Measurements from ENCODE around the gene LRRN1. TPM values are rescaled to one million over a fixed set of nuclear protein-coding genes. Genes with fewer than 3 reads are reported as not detected.

Gene LRRN1
- total RNA-seq: 0.11 TPM
- long read RNA-seq: 0 reads

DNA sequence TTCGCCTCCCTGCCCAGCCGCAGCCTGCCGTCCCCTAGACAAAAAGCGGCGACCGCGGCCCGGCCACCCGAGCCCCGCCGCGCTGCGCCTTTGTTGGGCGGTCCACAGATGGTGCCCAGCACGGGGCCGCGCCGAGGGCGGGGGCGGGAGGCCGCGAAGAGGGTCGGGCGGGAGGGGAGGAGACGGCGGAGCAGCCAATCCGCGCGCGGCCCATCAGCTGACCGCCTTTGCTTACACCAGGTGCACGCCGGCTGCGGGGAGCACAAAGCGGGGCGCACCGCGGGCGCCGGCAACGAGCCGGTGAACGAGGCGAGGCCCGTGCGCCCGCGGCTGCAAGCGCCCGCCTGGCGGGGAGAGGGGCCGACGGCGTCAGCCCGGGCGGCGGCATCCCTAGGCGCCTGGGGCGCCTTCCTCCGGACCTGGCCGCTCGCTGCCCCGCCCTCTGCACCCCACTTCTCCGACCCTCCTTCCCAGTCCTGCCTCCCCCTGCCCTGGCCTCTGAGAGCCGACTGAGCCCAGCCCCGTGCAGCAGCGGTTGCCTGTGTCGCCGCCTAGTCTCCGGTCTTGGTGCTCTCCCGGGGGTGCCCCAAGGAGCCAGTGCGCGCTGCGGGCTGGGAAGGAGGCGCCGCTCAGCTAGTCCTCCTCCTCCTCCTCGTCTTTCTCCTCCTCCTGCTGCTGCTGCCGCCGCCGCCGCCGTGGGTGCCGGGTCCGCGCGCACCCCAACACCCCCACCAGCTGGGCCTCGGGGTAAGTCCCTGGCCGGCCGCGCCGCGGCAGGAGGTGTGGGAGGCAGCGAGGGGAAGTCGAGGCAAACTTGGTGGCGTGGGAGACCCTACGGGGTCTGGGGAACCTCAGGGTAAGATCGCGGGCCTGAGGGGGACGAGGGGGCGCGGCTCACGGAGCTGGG is at the start of gene LRRN1:
Gene LRRN1, plus strand, starts transcription at position 259 of the 907 bp plus-strand sequence. CDS start 45,211 bp downstream, outside the sequence.
- peak within 1 kb of the TSS; percentile 69 for H3K4me3 ChIP-seq

DNA sequence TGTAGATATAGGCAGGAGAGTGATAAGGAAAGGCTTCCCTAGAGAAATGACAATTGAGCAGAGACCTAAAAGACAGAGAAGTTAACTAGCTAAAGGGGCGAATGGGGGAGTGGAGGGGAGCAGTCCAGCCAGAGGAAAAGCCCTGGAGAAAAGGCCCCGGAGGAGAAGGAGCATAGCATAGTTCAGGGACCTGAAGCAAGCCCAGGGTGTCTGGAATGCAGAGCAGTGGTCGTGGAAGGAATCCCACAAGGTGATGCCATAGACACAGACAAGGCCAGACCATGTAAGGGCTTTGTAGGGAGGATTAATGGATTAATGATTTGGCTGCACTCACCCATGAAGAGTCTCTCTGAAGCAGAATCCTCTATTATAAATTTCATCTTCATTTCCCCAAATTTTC is 45.8 kb upstream of the LRRN1 start:
- Histone ChIP-seq H3K9me3 (replicated peaks) (no peaks in the 10 kb centered on the region), H3K36me3 (no peaks in the 10 kb centered on the region), H3K27me3 (ENCODE audit: low read depth) (no peaks in the 10 kb centered on the region), H3K27ac (replicated peaks) (no peak overlapping the region), H3K4me3 (no peak overlapping the region), H3K4me1 (no peaks in the 10 kb centered on the region)
- intact Hi-C loops (cut with micrococcal nuclease): no loop called here
- no peak for DNase-seq
- TF ChIP-seq, protein P1, sequence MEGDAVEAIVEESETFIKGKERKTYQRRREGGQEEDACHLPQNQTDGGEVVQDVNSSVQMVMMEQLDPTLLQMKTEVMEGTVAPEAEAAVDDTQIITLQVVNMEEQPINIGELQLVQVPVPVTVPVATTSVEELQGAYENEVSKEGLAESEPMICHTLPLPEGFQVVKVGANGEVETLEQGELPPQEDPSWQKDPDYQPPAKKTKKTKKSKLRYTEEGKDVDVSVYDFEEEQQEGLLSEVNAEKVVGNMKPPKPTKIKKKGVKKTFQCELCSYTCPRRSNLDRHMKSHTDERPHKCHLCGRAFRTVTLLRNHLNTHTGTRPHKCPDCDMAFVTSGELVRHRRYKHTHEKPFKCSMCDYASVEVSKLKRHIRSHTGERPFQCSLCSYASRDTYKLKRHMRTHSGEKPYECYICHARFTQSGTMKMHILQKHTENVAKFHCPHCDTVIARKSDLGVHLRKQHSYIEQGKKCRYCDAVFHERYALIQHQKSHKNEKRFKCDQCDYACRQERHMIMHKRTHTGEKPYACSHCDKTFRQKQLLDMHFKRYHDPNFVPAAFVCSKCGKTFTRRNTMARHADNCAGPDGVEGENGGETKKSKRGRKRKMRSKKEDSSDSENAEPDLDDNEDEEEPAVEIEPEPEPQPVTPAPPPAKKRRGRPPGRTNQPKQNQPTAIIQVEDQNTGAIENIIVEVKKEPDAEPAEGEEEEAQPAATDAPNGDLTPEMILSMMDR (IDR thresholded peaks at IDR 0.05; ENCODE audit: borderline replicate concordance): no peak

More for the DNA sequence above, at the start of gene LRRN1:
- Histone ChIP-seq H3K4me1 (peaks cover 31% of the 10 kb centered on the region), H3K27me3 (ENCODE audit: low read depth) (peaks cover 66% of the 10 kb centered on the region), H3K9me3 (replicated peaks) (no peaks in the 10 kb centered on the region), H3K27ac (replicated peaks) (no peak within 1 kb of the TSS), H3K36me3 (no peaks in the 10 kb centered on the region)
- DNase-seq: peak; percentile 45
- intact Hi-C loops (cut with micrococcal nuclease): no loop called here
- TF ChIP-seq, protein P1 (IDR thresholded peaks at IDR 0.05; ENCODE audit: borderline replicate concordance): no peak

DNA sequence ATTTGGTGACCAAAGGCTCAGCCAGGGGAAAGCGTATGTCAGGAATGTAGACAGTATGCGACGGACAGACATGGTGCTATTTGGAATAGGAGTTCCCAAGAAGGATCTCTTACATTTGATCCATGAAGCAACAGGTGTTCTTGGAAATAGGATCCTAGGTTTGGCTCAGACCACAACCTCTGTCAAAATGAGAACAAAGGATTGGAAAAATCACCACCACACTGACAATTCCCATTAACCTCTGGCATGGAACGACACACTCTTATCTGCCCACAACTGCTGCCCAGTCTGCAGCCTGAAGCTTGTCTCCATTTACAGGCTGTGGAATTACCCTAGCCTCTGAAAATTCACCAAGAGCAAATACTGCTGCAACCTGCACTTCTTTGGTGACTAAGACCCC is 33.6 kb upstream of the LRRN1 start:
- intact Hi-C loops (cut with micrococcal nuclease): no loop called here
- no peaks in the 10 kb centered on the region for H3K4me1 ChIP-seq

DNA sequence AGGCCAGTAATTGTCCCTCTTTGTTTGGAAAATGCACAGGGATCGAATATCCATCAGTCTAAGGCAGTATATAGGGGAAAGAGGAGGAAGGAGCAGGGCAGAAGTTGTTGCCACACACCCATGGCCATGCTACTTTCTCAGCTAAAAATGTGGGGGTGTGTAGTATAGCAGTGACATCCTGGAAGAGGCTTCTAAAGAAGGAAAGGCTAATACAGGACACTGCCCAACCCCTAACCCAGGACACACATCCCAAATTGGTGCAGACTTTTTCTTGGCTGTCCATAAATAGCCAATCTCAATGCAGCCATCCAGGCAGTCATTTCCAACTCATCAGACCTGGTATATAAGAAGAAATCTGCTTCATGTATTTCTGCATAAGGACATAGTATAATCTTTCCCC is 33.1 kb upstream of the LRRN1 start:
- no peaks in the 10 kb centered on the region for H3K9me3 ChIP-seq (replicated peaks)
- H3K4me3 ChIP-seq: no peak overlapping the region
- intact Hi-C loops (cut with micrococcal nuclease): no loop called here
- H3K27ac ChIP-seq (replicated peaks): no peak overlapping the region
- no peak for DNase-seq
- H3K27me3 ChIP-seq (ENCODE audit: low read depth): no peaks in the 10 kb centered on the region
- H3K36me3 ChIP-seq: no peaks in the 10 kb centered on the region
- no peaks in the 10 kb centered on the region for H3K4me1 ChIP-seq
- TF ChIP-seq, protein P1 (IDR thresholded peaks at IDR 0.05; ENCODE audit: borderline replicate concordance): no peak

More for the DNA sequence above, 33.6 kb upstream of the LRRN1 start:
- Histone ChIP-seq H3K4me3 (no peak overlapping the region), H3K27me3 (ENCODE audit: low read depth) (no peaks in the 10 kb centered on the region), H3K9me3 (replicated peaks) (no peaks in the 10 kb centered on the region), H3K36me3 (no peaks in the 10 kb centered on the region), H3K27ac (replicated peaks) (no peak overlapping the region)
- DNase-seq: no peak
- TF ChIP-seq, protein P1 (IDR thresholded peaks at IDR 0.05; ENCODE audit: borderline replicate concordance): no peak

DNA sequence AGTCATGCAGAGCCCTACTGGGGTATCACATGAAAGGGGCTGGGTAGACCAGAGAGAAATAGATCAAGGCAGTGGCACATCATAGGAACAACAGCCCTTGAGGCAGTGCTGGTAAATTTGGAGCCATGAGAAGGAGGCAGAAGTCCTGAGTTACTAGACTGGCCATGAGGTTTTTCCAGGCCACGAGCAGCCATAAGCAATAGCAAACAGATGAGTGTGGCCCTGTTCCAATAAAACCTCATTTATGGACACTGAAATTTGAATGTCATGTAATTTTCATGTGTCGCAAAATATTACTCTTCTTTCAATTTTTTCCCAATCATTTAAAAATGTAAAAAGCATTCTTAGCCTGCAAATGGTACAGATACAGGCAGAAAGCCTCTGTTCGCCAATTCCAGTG is 28.1 kb upstream of the LRRN1 start:
- H3K36me3 ChIP-seq: peaks cover 10% of the 10 kb centered on the region
- intact Hi-C loops (cut with micrococcal nuclease): no loop called here
- H3K27ac ChIP-seq (replicated peaks): no peak overlapping the region
- H3K9me3 ChIP-seq (replicated peaks): peaks cover 13% of the 10 kb centered on the region
- peaks cover 6% of the 10 kb centered on the region for H3K4me1 ChIP-seq
- H3K27me3 ChIP-seq (ENCODE audit: low read depth): no peaks in the 10 kb centered on the region
- DNase-seq: no peak
- no peak overlapping the region for H3K4me3 ChIP-seq
- TF ChIP-seq, protein P1 (IDR thresholded peaks at IDR 0.05; ENCODE audit: borderline replicate concordance): no peak
